ENCODE measurements around the gene TMTC3.

The TMTC3 gene

GRCh38 chr12:88238406-88238805 is 96.3 kb downstream of the TMTC3 start:
- POLR2A ChIA-PET (ENCODE audit: low non-redundant PET), result no interaction called here
- TF ChIP-seq CTCF (conservative IDR thresholded peaks at IDR 0.05; ENCODE audit: low read depth), result no peak
- CTCF ChIA-PET, result no interaction called here
- no peak for DNase-seq (ENCODE audit: low spot score)
- peak overlapping the region; percentile 50 for H3K27ac ChIP-seq

- no peak overlapping the region for H3K27ac ChIP-seq
- CTCF ChIA-PET, result no interaction called here
- no peak for TF ChIP-seq CTCF (conservative IDR thresholded peaks at IDR 0.05; ENCODE audit: low read depth)
- DNase-seq (ENCODE audit: low spot score), result peak; percentile 87
- POLR2A ChIA-PET (ENCODE audit: low non-redundant PET), result no interaction called here
Measured at GRCh38 chr12:88241862-88242570, 99.9 kb downstream of the TMTC3 start.

- no peak for DNase-seq (ENCODE audit: low spot score)
Measured at GRCh38 chr12:88242571-88242925, 100.4 kb downstream of the TMTC3 start.

GRCh38 chr12:88242939-88243338 is 100.8 kb downstream of the TMTC3 start:
- ChIA-PET POLR2A (ENCODE audit: low non-redundant PET) (no interaction called here), CTCF (no interaction called here)
- no peak overlapping the region for H3K27ac ChIP-seq
- DNase-seq (ENCODE audit: low spot score), result no peak
- TF ChIP-seq CTCF (conservative IDR thresholded peaks at IDR 0.05; ENCODE audit: low read depth), result no peak

More at GRCh38 chr12:88242571-88242925, 100.4 kb downstream of the TMTC3 start:
- H3K27ac ChIP-seq, result no peak overlapping the region
- TF ChIP-seq CTCF (conservative IDR thresholded peaks at IDR 0.05; ENCODE audit: low read depth), result no peak
- CTCF ChIA-PET, result no interaction called here
- POLR2A ChIA-PET (ENCODE audit: low non-redundant PET), result no interaction called here

- no peak overlapping the region for H3K27ac ChIP-seq
- POLR2A ChIA-PET (ENCODE audit: low non-redundant PET), result no interaction called here
- CTCF ChIA-PET, result no interaction called here
- no peak for TF ChIP-seq CTCF (conservative IDR thresholded peaks at IDR 0.05; ENCODE audit: low read depth)
- DNase-seq (ENCODE audit: low spot score), result no peak
Measured at GRCh38 chr12:88243982-88244381, 101.9 kb downstream of the TMTC3 start.

- no peak for TF ChIP-seq CTCF (conservative IDR thresholded peaks at IDR 0.05; ENCODE audit: low read depth)
- ChIA-PET CTCF (no interaction called here), POLR2A (ENCODE audit: low non-redundant PET) (no interaction called here)
- H3K27ac ChIP-seq, result no peak overlapping the region
- no peak for DNase-seq (ENCODE audit: low spot score)
Measured at GRCh38 chr12:88245905-88246304, 103.8 kb downstream of the TMTC3 start.
